ENCODE measurements around the gene ITSN2.

Gene ITSN2

GRCh38 chr2:24241528-24241927, 118.8 kb downstream of the ITSN2 start:
- no peak for TF ChIP-seq PAX5 (IDR thresholded peaks at IDR 0.05; ENCODE audit: insufficient read depth, low read length, severe bottlenecking)
- TF ChIP-seq TAF1 (IDR thresholded peaks at IDR 0.05; ENCODE audit: low read depth, low read length), result no peak
- no peak for TF ChIP-seq POLR2A (IDR thresholded peaks at IDR 0.05; ENCODE audit: low read depth, low read length)
- TF ChIP-seq POU2F2 (IDR thresholded peaks at IDR 0.05; ENCODE audit: low read depth, low read length), result no peak
- no peak for TF ChIP-seq POLR2AphosphoS5 (IDR thresholded peaks at IDR 0.05; ENCODE audit: low read depth, low read length)
- no peak for TF ChIP-seq SPI1 (IDR thresholded peaks at IDR 0.05; ENCODE audit: low read depth, low read length)
- FAIRE-seq (no peak), DNase-seq (ENCODE audit: insufficient read length, low spot score) (no peak)

- DNase-seq (ENCODE audit: insufficient read length, low spot score) (no peak), FAIRE-seq (no peak)
- no peak for TF ChIP-seq POLR2A (IDR thresholded peaks at IDR 0.05; ENCODE audit: low read depth, low read length)
- no peak for TF ChIP-seq POU2F2 (IDR thresholded peaks at IDR 0.05; ENCODE audit: low read depth, low read length)
- no peak for TF ChIP-seq SPI1 (IDR thresholded peaks at IDR 0.05; ENCODE audit: low read depth, low read length)
- no peak for TF ChIP-seq POLR2AphosphoS5 (IDR thresholded peaks at IDR 0.05; ENCODE audit: low read depth, low read length)
- no peak for TF ChIP-seq PAX5 (IDR thresholded peaks at IDR 0.05; ENCODE audit: insufficient read depth, low read length, severe bottlenecking)
- TF ChIP-seq TAF1 (IDR thresholded peaks at IDR 0.05; ENCODE audit: low read depth, low read length), result no peak
Observed at GRCh38 chr2:24239553-24239952, 120.8 kb downstream of the ITSN2 start.

- TF ChIP-seq SPI1 (IDR thresholded peaks at IDR 0.05; ENCODE audit: low read depth, low read length), result no peak
- FAIRE-seq, result no peak
- DNase-seq (ENCODE audit: insufficient read length, low spot score), result no peak
Observed at GRCh38 chr2:24238158-24238557, 122.2 kb downstream of the ITSN2 start.

- DNase-seq (ENCODE audit: insufficient read length, low spot score) (no peak), FAIRE-seq (peak; percentile 38)
- TF ChIP-seq POLR2A (IDR thresholded peaks at IDR 0.05; ENCODE audit: low read depth, low read length), result no peak
- no peak for TF ChIP-seq TAF1 (IDR thresholded peaks at IDR 0.05; ENCODE audit: low read depth, low read length)
Observed at GRCh38 chr2:24237313-24237712, 123.0 kb downstream of the ITSN2 start.

- FAIRE-seq (no peak), DNase-seq (ENCODE audit: insufficient read length, low spot score) (no peak)
- TF ChIP-seq SPI1 (IDR thresholded peaks at IDR 0.05; ENCODE audit: low read depth, low read length) (no peak), PAX5 (IDR thresholded peaks at IDR 0.05; ENCODE audit: insufficient read depth, low read length, severe bottlenecking) (no peak), POU2F2 (IDR thresholded peaks at IDR 0.05; ENCODE audit: low read depth, low read length) (no peak), POLR2AphosphoS5 (IDR thresholded peaks at IDR 0.05; ENCODE audit: low read depth, low read length) (no peak), POLR2A (IDR thresholded peaks at IDR 0.05; ENCODE audit: low read depth, low read length) (no peak), TAF1 (IDR thresholded peaks at IDR 0.05; ENCODE audit: low read depth, low read length) (no peak)
Observed at GRCh38 chr2:24233321-24233720, 127.0 kb downstream of the ITSN2 start.

- DNase-seq (ENCODE audit: insufficient read length, low spot score), result no peak
- no peak for FAIRE-seq
- TF ChIP-seq PAX5 (IDR thresholded peaks at IDR 0.05; ENCODE audit: insufficient read depth, low read length, severe bottlenecking), result no peak
- no peak for TF ChIP-seq POLR2AphosphoS5 (IDR thresholded peaks at IDR 0.05; ENCODE audit: low read depth, low read length)
- TF ChIP-seq POU2F2 (IDR thresholded peaks at IDR 0.05; ENCODE audit: low read depth, low read length), result no peak
- no peak for TF ChIP-seq TAF1 (IDR thresholded peaks at IDR 0.05; ENCODE audit: low read depth, low read length)
- TF ChIP-seq SPI1 (IDR thresholded peaks at IDR 0.05; ENCODE audit: low read depth, low read length), result no peak
- TF ChIP-seq POLR2A (IDR thresholded peaks at IDR 0.05; ENCODE audit: low read depth, low read length), result no peak
Observed at GRCh38 chr2:24231461-24231881, 128.9 kb downstream of the ITSN2 start.

- FAIRE-seq (no peak), DNase-seq (ENCODE audit: insufficient read length, low spot score) (no peak)
- TF ChIP-seq POU2F2 (IDR thresholded peaks at IDR 0.05; ENCODE audit: low read depth, low read length) (no peak), POLR2A (IDR thresholded peaks at IDR 0.05; ENCODE audit: low read depth, low read length) (no peak), SPI1 (IDR thresholded peaks at IDR 0.05; ENCODE audit: low read depth, low read length) (no peak), POLR2AphosphoS5 (IDR thresholded peaks at IDR 0.05; ENCODE audit: low read depth, low read length) (no peak)
Observed at GRCh38 chr2:24228470-24228869, 131.9 kb downstream of the ITSN2 start.

- TF ChIP-seq POLR2AphosphoS5 (IDR thresholded peaks at IDR 0.05; ENCODE audit: low read depth, low read length) (no peak), POU2F2 (IDR thresholded peaks at IDR 0.05; ENCODE audit: low read depth, low read length) (no peak), TAF1 (IDR thresholded peaks at IDR 0.05; ENCODE audit: low read depth, low read length) (no peak), PAX5 (IDR thresholded peaks at IDR 0.05; ENCODE audit: insufficient read depth, low read length, severe bottlenecking) (no peak), SPI1 (IDR thresholded peaks at IDR 0.05; ENCODE audit: low read depth, low read length) (no peak), POLR2A (IDR thresholded peaks at IDR 0.05; ENCODE audit: low read depth, low read length) (no peak)
- FAIRE-seq (no peak), DNase-seq (ENCODE audit: insufficient read length, low spot score) (no peak)
Observed at GRCh38 chr2:24225499-24226242, 134.7 kb downstream of the ITSN2 start.

- no peak for DNase-seq (ENCODE audit: insufficient read length, low spot score)
- TF ChIP-seq POLR2A (IDR thresholded peaks at IDR 0.05; ENCODE audit: low read depth, low read length) (no peak), SPI1 (IDR thresholded peaks at IDR 0.05; ENCODE audit: low read depth, low read length) (no peak), TAF1 (IDR thresholded peaks at IDR 0.05; ENCODE audit: low read depth, low read length) (no peak), POLR2AphosphoS5 (IDR thresholded peaks at IDR 0.05; ENCODE audit: low read depth, low read length) (no peak), POU2F2 (IDR thresholded peaks at IDR 0.05; ENCODE audit: low read depth, low read length) (no peak), PAX5 (IDR thresholded peaks at IDR 0.05; ENCODE audit: insufficient read depth, low read length, severe bottlenecking) (no peak)
- no peak for FAIRE-seq
Observed at GRCh38 chr2:24222946-24223345, 137.4 kb downstream of the ITSN2 start.

GRCh38 chr2:24221343-24222050, 138.8 kb downstream of the ITSN2 start:
- FAIRE-seq (peak; percentile 43), DNase-seq (ENCODE audit: insufficient read length, low spot score) (no peak)
- TF ChIP-seq TAF1 (IDR thresholded peaks at IDR 0.05; ENCODE audit: low read depth, low read length), result no peak
- no peak for TF ChIP-seq POLR2A (IDR thresholded peaks at IDR 0.05; ENCODE audit: low read depth, low read length)
- TF ChIP-seq POU2F2 (IDR thresholded peaks at IDR 0.05; ENCODE audit: low read depth, low read length), result no peak
